OCI-LY1 (cell line): Measurements from ENCODE around the gene HOXA2.

ENCODE experiments used
- H2AFZ ChIP-seq: fragments of 200-600 bp; sonication (generic), shearing (Covaris generic); 2 replicates; pipeline ENCODE4 v1.6.0; 2014; ENCODE audit warnings: antibody characterized with exemption, mild to moderate bottlenecking, low read length
- H3F3A ChIP-seq: fragments of 200-600 bp; sonication (generic), shearing (Covaris generic); 2 replicates; pipeline ENCODE4 v1.6.0; 2014; ENCODE audit warnings: mild to moderate bottlenecking, antibody characterized with exemption, low read length, moderate library complexity; ENCODE audit not compliant: insufficient read depth
- H3K27ac ChIP-seq: fragments of 200-600 bp; sonication (generic); 2 replicates; pipeline ENCODE4 v1.5.1; 2014; ENCODE audit warnings: low read length, mixed run types, mild to moderate bottlenecking, low read depth; ENCODE audit not compliant: poor library complexity, severe bottlenecking
- H3K27me3 ChIP-seq: fragments of 200-600 bp; sonication (generic); 2 replicates; pipeline ENCODE4 v1.6.0; 2014; ENCODE audit warnings: antibody characterized with exemption, mild to moderate bottlenecking, low read length, moderate library complexity; ENCODE audit not compliant: insufficient read depth
- H3K36me3 ChIP-seq: fragments of 200-600 bp; sonication (generic); 2 replicates; pipeline ENCODE4 v1.6.1; 2014; ENCODE audit warnings: mild to moderate bottlenecking, antibody characterized with exemption, low read length, moderate library complexity, mixed read lengths; ENCODE audit not compliant: insufficient read depth
- H3K4me1 ChIP-seq: fragments of 200-600 bp; sonication (generic); 2 replicates; pipeline ENCODE4 v1.5.1; 2014; ENCODE audit warnings: mild to moderate bottlenecking, low read length, moderate library complexity; ENCODE audit not compliant: insufficient read depth, severe bottlenecking
- H3K4me2 ChIP-seq: fragments of 200-600 bp; sonication (generic), shearing (Covaris generic); 2 replicates; pipeline ENCODE4 v1.6.1; 2014; ENCODE audit warnings: low read length
- H3K4me3 ChIP-seq: fragments of 200-600 bp; sonication (generic); 2 replicates; pipeline ENCODE4 v1.5.1; 2014; ENCODE audit warnings: low read length, low read depth, mild to moderate bottlenecking, mixed read lengths; ENCODE audit not compliant: poor library complexity, severe bottlenecking
- H3K79me2 ChIP-seq: fragments of 200-600 bp; shearing (Covaris generic); 2 replicates; pipeline ENCODE4 v1.6.1; 2016; ENCODE audit warnings: mixed run types, low read length, mixed read lengths; ENCODE audit not compliant: insufficient read depth
- H3K9ac ChIP-seq: fragments of 200-600 bp; sonication (generic), shearing (Covaris generic); 2 replicates; pipeline ENCODE4 v1.6.1; 2014; ENCODE audit warnings: mild to moderate bottlenecking, low read length, mixed read lengths
- H3K9me2 ChIP-seq: fragments of 200-600 bp; sonication (generic), shearing (Covaris generic); 2 replicates; pipeline ENCODE4 v1.6.1; 2014; ENCODE audit warnings: low read depth, mild to moderate bottlenecking, low read length, mixed read lengths
- H3K9me3 ChIP-seq: fragments of 200-600 bp; shearing (Covaris generic); 2 replicates; pipeline ENCODE4 v1.6.1; 2014; ENCODE audit warnings: low read length, mixed read lengths
- H4K20me1 ChIP-seq: fragments of 200-600 bp; sonication (generic), shearing (Covaris generic); 2 replicates; pipeline ENCODE4 v1.6.0; 2016; ENCODE audit warnings: mild to moderate bottlenecking, low read length; ENCODE audit not compliant: insufficient read depth
- CTCF ChIP-seq: fragments of 200-600 bp; sonication (generic), shearing (Covaris generic); IDR thresholded peaks from 2 replicates; pipeline ENCODE4 v1.5.1; 2017; ENCODE audit warnings: mild to moderate bottlenecking, antibody characterized with exemption, low read length, moderate library complexity, mixed read lengths
- EZH2 ChIP-seq: fragments of 200-600 bp; sonication (generic), shearing (Covaris generic); IDR thresholded peaks from 2 replicates; pipeline ENCODE4 v1.8.0; 2017; ENCODE audit warnings: borderline replicate concordance, mixed run types, mild to moderate bottlenecking, antibody characterized with exemption, low read length, moderate library complexity, mixed read lengths

Gene HOXA2

GRCh38 chr7:27099453-27100370 lies 2.8 kb downstream of the HOXA2 start:
- no peaks in the 10 kb centered on the region for H3K9me3 ChIP-seq
- H2AFZ ChIP-seq, result no peak overlapping the region
- 0 out of 2 replicates have a peak, but pooled peaks cover 6% of the 10 kb centered on the region for H3F3A ChIP-seq
- no peak overlapping the region for H3K4me3 ChIP-seq
- no peak overlapping the region for H3K27ac ChIP-seq
- H3K79me2 ChIP-seq, result no peaks in the 10 kb centered on the region
- TF ChIP-seq CTCF, result no peak
- no peak for TF ChIP-seq EZH2
- H3K9me2 ChIP-seq, result no peaks in the 10 kb centered on the region
- H3K4me2 ChIP-seq, result no peak overlapping the region
- H3K27me3 ChIP-seq, result peaks cover 6% of the 10 kb centered on the region; the same call in 1 of the 2 replicates
- no peaks in the 10 kb centered on the region for H4K20me1 ChIP-seq
- H3K36me3 ChIP-seq, result peaks cover 4% of the 10 kb centered on the region; the same call in 1 of the 2 replicates
- no peak overlapping the region for H3K9ac ChIP-seq
- H3K4me1 ChIP-seq, result peaks cover 17% of the 10 kb centered on the region

GRCh38 chr7:27098578-27099451 lies 3.7 kb downstream of the HOXA2 start:
- Histone ChIP-seq H3K79me2 (no peaks in the 10 kb centered on the region), H3K4me1 (peaks cover 17% of the 10 kb centered on the region), H4K20me1 (no peaks in the 10 kb centered on the region), H3K4me3 (no peak overlapping the region), H3K9me3 (no peaks in the 10 kb centered on the region), H3K36me3 (peaks cover 4% of the 10 kb centered on the region; the same call in 1 of the 2 replicates), H3F3A (0 out of 2 replicates have a peak, but pooled peaks cover 6% of the 10 kb centered on the region), H3K27me3 (peaks cover 6% of the 10 kb centered on the region; the same call in 1 of the 2 replicates), H2AFZ (no peak overlapping the region), H3K9me2 (no peaks in the 10 kb centered on the region), H3K9ac (no peak overlapping the region), H3K27ac (no peak overlapping the region), H3K4me2 (no peak overlapping the region)
- TF ChIP-seq CTCF (no peak), EZH2 (no peak)

GRCh38 chr7:27097686-27098577 lies 4.6 kb downstream of the HOXA2 start:
- no peak overlapping the region for H3K27ac ChIP-seq
- H3K4me1 ChIP-seq, result peaks cover 17% of the 10 kb centered on the region
- H3K4me3 ChIP-seq, result peak overlapping the region; percentile 86
- no peak overlapping the region for H2AFZ ChIP-seq
- H3K4me2 ChIP-seq, result peak overlapping the region; percentile 92
- H3K36me3 ChIP-seq, result peaks cover 4% of the 10 kb centered on the region; the same call in 1 of the 2 replicates
- no peaks in the 10 kb centered on the region for H3K9me2 ChIP-seq
- H4K20me1 ChIP-seq, result no peaks in the 10 kb centered on the region
- H3K9ac ChIP-seq, result no peak overlapping the region
- no peaks in the 10 kb centered on the region for H3K9me3 ChIP-seq
- no peaks in the 10 kb centered on the region for H3K79me2 ChIP-seq
- TF ChIP-seq CTCF (no peak), EZH2 (no peak)
- 0 out of 2 replicates have a peak, but pooled peaks cover 6% of the 10 kb centered on the region for H3F3A ChIP-seq
- no peaks in the 10 kb centered on the region for H3K27me3 ChIP-seq
